Activated CD8-positive, alpha-beta memory T cell treated with anti-CD3 and anti-CD28 coated beads, Interleukin-2, amount 50 U/mL, for 24 hours (primary cell): Measurements from ENCODE around the gene SLX4IP.

Experiments used
- DNase-seq: peaks from one replicate; pipeline ENCODE4 v3.0.0-alpha.2; 2020; ENCODE audit errors: extremely low read depth

The SLX4IP gene

DNA sequence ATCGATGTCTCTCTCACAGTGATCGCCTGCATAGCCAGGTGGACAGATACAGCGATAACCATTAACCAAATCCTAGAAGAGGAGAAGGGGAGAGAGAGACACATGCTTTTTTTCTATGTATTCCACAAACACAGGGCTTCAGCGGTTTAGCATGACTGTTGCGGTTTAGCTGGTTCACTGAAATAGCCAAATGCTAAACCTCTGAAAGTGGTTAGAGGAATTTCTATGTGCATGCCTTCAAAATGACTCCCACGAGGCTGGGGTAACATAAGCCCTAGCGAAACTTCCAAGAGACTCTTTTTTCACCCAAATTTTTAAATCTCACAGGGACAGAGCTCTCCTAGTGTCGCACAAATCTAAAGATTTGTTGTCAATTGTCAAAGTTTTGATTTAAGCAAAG, 213.5 kb downstream of the SLX4IP start:
- no peak for DNase-seq

DNA sequence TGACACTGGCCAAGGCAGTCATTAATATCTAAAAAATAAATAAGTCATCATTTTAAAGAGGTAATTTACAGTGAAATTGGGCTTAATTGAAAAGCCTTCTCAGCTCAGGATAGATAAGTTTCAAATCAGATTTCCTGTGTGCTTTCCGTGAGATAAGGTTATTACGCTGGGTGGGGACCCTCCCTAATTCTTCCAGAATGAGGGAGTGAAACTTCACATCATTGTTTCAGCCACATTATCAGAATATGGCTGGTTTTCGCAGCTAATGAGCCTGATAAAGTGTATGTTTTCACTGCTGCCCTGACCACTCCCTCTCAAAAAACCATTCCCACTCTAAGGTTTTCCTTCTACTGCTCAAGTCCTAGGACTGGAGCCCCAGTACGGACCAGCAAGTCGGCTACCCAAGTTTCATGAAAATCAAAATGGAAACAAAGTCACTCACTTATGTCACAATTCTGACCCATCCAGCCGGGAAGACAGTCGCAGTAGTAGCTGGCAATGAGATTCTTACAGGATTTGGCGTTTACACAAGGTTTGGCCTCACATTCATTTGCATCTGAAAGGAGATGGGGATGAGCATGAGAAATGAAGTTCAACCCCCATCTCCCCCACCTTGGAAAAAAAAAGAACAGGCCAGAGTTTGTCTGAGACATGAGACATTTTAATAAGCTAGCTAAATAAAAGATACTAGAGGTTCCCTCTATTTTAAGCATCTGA, 214.1 kb downstream of the SLX4IP start:
- DNase-seq = no peak

DNA sequence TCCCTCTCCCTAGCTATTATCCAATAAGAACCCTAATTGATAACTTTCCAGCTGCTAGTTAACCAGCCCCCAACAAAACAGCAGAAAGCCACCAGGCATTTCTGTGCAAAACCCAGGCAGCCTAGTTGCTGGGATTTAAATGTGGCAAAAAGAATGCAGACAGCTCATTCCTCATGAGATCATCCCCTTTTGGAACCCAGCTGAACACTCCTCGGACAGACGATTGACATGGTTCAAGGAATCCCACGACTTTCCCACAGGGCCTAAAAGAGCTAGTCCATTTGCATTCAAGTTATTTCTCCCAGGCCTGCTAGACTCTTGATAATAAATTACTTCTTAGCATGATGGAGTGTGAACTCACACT, 214.7 kb downstream of the SLX4IP start:
- DNase-seq = no peak

DNA sequence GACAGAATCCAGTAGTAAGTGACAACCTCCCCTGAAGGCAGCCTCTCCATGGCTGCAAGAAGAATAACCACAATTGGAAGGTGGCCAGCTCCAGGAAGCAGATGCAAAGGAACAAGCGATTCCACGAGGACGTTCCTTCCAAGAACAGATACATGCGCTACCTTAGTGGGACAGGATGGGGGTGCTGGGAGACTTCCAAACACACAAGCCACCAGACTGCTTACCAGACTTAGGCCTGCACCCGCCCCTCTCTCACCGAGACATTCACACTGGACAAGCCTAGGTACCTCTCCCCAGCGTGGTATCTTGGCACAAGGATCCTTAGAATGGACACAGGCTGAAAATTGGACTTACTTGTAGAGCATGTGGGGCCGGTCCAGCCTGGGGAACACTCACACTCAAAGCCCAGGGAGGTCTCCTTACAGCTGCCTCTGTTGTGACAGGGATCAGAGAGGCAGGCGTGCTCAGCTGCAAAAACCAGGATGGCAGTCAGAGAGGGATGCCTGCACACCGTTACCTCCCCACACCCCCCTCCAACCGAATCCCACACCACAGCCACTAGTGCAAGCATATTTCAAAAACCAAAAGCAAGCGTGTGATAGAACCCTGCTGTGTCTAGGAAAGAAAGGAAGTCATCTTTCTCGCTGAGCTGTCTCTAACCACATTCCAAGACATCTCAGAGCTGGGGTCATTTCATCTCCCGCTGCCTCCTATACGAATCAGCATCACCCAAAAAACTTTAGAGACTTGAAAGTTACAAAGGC, 216.3 kb downstream of the SLX4IP start:
- DNase-seq = no peak

DNA sequence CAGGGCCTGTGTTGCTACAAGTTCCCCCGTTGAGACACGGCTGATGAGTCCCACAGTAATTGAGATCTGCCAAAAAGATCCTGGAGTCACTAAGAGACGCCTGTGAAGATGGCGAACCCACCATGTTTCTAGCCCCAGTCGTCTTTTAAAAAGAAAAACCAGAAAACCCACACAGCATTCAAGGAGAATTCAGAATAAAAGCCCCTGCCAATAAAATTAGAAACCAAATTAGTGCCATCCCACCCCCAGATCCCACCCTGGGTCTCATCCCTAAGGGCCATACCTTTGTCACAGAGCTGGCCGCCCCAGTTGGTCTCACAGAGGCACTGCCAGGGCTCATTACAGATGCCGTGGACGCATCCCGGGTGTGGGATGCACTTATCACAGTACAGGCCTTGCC, 217.1 kb downstream of the SLX4IP start:
- no peak for DNase-seq

DNA sequence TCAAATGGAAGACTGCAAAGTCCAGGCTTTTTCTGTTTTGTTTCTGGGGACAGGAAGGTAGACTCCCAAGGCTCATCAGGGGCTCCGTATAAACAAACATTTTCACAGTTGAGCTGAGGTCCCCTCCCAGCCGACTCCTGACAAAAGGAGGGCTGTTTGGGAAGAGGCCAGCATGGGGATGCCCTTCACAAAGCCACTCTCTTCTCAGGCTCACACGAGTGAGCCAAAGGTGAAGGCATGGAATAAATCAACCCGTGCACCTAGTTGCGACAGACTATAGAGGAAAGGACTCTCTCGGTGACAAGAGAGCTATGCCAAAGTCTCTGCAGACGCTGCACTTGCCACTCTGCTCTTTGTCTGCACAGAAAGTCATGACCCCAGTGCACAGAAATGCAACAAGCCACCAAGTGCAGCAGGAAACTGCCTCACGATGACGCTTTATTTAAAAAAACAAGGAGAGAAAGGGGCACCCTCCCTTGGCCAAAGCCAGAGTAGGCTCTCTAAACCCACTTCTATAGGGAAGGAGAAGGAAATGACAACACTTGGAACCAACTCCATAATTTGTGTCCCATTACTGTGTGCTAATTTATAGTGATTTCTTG, 217.7 kb downstream of the SLX4IP start:
- no peak for DNase-seq

DNA sequence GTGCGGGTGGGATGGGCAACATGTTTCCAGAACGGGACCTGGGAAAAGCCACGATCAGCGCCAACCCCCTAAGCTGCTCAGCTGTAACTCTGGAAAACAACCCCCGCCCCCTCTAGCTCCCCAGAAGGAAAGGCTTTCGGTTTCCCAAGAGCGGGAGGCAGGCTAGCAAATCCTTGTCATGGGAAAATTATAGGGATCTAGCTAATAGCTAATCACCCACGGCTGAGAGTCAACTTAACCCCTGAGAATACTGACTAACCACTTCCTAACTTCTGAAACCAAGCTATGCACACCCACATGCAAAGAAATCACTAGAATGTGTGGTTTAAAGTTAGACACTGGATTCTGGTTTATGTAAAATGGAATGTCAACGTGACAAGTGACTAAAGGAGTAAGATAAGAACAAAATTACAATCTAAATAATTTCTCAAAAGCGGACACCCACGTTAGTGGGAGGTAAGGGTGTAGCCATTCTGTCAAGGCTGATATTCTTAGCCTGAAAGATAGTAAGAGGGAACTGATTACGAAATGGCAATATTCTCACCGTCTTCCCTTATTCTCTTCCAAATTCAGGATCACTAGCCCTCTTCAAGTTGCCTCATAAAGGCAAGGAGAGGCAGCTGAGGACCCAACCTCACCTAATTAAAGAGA, 218.6 kb downstream of the SLX4IP start:
- DNase-seq = no peak

DNA sequence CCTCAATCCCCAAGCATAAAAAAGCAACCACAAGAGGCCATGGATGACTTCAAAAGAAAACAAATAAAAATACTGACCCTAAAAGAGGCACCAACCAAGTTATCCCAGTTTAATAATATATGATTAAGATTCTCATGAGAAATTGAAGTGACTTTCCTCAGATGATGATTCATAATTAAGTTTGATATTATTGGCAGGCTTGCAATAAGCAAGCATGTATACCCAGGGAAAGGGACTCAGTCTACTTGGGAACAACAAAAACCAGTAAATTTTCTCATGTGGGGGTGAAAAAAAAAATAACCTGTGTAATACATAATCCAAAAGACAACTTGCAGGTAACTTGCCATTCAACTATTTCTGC, 219.1 kb downstream of the SLX4IP start:
- DNase-seq = no peak

DNA sequence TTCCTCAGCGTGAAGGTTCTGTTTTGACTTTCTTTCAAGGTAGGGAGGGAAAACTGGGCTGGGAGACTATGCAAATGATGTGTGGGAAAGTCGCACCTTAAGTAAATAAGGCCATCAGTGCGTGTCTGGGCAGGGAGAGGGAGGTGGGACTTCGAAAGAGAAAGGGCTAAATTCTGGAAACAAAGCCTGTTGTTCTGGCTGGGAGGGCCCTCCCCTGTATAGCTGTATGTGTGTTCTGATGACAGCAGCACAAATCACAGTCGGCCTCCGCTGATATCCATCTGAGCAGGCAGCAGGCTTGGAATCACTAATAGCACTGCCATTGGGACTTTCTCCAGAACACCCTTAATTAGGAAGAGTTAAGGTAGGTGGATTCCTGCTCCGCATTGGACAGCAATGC, 219.5 kb downstream of the SLX4IP start:
- no peak for DNase-seq

DNA sequence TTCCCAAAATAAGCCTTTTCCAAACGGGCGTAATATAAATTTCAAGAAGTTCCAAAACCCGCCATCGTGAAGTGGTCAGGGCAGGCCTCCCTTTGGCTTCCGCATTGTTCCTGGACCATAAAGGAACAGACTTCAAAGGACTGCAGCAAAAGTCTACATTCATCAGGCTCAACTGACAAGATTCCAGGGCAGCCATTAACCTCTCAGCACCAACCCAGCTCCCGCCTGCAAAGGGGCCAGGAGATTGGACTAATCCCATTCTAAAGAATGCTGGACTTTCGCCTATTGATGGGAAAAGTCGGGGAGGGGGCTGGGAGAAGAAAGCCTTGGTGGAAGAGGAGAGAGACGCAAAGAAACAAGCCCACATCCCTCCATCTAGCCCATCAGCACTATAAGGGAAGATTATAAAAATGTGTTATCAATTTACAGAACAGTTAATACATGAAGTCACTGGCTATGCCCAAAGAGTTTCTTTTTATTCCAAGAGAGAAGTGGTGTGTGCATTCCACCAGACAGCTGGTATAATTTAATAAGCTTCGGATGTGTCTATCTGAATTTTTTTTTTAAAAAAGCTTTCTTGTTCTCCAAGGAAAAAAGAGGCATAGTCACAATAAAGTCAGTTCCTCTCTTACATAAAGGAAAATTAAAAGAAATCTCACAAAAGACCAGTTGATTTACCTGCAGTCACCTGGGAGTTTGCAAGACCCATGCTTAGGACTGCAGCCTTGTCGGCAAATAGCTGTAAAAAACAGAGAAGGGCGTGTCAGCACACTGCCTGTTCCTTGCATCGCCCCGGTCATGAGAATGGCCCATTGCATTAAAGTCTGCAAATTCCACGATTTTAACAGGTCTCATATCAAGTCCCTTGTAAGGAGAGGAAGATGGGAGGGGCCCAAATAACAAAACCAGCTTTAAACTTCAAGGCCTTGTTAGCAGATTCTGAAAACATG, 220.9 kb downstream of the SLX4IP start:
- DNase-seq = no peak

DNA sequence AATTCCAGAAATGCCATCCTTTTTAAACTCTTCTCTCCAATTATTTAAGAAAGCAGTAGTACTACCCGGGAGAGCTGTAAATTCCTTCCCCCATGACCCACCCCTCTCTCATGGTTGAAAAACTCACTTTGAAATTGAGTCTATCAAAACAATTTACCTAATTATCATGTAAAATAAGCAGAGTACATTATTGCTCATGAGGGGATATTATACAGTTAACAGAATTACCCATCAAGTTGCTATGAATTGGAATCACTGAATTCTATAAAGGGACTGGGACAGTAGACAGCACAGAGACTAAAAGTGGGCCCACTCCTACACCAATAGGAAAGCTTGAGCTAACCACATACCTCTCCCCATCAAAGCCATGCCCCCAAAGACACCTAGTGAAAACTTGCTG, 222.3 kb downstream of the SLX4IP start:
- DNase-seq = no peak

DNA sequence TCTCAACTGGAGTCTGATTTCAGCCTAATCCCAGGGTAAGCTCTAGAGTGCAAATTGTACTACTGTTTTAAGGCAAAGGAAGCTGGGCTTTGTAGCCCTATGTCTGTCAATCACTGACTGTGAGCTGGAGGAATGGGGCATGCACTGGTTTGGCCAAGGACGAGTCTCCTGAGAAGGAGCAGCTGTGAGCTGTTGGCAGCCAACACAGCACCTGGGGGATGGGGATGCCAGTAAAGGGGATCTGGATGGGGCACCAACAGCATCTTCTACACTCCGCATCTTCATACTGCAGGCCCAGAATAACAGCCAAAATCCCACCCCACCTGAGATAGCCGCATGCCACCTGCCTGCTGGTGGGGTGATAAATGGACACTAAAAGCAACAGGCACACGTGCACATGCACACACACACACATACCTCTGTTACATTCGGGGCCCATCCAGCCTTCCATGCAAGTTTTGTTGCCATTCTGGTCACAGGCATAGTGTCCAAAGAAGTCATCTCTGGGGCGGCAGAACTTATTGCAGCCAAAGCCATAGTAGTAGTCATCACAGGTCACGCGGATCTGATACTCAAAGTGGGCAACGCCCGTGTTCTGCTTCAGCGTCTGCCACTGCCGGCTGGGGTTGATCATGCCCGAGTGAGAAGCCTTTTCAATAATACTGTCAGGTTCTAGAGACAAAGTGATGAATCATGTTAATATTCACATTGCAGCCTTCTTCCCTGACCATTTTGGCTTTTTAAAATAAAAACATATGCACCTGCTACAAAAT, 223.1 kb downstream of the SLX4IP start:
- no peak for DNase-seq

DNA sequence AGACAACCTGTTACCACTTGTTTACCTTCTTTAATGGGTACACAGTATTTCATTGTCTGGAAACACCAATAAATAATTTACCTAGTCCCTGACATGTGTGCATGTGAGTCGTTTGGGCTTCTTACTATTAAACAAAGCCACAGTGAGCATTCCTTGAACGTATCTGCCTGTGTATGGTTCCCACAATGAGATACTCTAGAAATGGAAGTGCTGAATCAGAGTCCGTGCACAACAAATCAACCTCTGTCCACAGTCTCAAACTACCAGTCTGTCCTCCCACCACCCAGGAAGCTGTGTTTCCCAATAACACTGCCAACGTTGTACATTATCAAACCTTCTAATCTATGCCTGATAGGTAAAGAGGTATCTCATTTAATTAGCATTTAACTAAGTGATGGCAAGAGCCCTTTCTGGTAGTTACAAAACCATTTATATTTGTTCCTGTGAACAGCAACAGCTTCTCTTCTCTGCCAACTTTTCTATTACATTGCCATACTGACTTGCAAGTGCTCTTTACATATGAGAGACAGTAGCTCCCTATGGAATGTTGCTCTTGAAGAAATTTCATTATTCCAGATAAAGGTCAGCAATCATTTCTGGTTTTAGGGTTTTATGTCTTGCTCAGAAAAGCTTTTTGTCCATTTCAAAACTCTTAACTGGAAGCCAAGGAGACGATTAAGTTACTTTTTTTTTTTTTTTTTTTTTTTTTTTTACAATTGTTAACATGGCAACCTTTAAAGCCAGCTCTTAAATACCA, 223.9 kb downstream of the SLX4IP start:
- DNase-seq = no peak

DNA sequence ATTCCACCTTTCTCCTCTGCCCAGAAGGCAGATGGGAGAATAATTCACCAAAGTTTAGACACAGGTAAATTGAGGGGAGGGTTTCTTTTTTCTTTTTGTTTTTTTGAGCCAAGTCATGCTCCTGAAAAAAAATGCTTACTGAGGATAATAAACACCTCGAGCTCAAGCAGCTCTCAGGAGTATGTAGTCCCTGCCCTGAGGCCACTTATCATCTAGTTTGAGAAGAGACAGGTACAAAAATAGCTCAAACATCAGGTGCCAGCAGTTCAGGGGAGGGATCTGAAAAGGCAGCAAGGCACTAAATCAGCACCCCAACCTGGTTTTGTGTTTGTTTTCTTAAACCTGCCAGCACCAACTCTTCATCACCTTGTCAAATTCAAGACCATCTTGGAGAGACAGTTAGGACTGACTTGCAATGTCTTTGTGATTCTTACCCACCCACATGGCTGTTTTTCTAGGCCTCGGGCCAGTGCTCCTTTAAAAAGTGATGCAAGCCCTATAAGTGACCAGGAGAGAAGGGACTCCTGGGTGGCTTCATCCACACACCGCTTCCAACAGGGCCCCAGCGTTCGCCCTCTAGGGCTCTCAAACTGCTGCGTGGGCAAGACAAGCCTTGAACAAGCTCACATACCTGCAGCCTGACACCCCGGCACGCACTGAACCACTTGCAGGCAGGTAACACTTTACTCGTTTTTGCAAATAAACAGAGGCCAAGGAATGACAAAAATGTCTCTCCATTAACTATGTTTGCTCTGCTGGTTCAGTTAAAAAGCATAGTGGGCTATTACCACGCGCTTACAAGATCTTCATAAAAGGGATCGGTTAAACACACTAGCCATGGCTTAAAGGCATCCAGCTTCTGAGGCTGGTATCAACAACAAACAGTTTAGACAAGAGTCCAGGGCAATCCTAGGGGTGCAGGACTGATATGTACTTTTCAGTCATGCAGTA, 224.8 kb downstream of the SLX4IP start:
- no peak for DNase-seq

DNA sequence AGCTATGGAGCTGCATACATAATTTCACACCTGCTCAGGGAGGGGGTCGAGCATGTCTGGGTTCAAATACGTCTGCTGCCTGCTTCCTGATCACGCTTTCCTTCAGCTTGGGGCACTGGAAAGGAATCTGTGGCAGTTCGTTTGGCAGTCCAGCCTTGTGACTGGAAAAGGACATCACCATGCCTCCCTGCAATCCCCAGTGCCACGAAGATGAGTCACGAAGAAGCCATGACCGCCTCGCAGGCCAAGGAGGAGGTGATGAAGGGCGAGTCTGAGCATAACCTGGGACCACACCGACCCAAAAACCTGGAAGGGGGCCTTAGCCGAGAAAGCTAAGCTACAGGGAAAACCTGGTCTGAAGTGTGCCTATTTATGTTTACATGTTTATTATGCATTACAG, 225.6 kb downstream of the SLX4IP start:
- DNase-seq = no peak

DNA sequence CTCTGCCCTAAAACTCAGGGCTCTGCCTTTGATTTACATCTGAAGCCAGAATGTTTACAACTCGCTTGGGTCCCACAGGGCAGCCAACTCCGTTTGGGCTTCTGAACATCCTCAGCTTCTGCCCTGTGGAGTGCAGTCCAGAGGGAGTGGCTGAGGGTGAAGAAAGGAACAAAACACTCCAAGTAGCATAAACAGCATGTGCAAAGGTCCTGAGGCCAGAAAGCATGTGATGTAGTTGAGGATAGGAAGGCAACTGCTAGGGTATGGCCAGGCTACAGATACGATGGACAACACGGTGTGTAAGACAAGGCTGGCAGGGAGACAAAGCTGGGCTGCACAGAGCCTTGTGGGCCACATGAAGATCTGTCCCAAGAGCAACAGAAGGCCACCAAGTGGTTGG, 226.2 kb downstream of the SLX4IP start:
- no peak for DNase-seq

DNA sequence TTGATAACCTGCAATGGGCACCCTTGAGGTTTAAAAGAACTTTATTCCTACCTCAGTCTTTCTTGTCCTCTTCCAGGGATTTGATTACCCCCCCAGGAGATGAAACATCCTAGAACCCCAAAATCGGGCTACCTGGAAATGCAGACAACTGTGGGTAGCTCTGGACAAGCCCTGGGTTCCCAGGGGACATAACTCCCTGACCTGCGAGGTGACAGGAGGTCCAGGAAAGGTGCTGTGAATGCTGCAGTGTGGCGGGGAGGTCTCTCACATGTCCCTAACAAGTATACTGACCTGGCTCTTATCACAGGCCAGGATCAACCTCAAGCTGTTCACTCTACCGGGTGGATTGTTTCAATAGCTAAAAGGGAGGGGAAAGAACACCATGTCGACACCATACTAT, 227.0 kb downstream of the SLX4IP start:
- DNase-seq = no peak

DNA sequence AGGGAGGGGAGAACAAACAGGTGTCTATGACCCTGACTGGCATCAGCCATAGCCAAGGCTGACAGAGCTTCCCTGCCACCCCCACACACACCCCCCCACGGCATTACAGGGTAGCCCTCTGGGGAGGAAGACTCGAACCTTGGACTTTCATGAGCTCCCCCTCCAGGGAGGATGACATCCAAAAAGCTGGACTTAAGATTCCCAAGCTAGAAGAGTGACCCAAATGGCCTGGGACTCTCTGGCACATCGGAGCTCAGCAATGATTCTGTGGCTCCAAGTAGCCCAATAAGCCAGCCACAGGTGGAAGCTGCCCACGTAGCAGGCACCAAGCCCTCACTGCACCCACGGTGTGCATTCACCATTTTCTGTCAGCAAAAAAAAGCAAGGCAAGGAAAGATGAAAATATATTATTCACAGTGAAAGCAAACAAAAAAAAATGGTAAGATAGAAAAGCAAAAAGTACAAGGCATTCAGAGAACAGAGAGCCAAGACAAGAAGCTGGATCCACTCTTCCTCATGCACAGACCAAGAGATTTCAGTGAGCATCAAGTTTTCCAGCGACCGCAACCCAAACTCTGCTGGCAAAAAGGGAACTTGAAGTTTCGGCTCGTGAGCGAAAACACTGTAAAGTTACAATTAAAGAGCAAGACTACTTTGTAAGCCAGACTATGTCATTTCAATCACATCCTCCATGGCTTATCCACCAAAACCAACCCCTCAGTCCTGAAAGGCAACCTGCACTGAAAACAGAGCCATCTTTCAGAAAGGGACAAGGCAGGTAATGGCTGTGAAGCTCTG, 227.8 kb downstream of the SLX4IP start:
- DNase-seq = no peak
